Measurements from ENCODE around the gene SRSF12. TPM values are rescaled to one million over a fixed set of nuclear protein-coding genes. Genes with fewer than 3 reads are reported as not detected.
"Not testable (repeated sequence)": the region's sequence is repeated elsewhere in the genome, so short reads cannot be mapped to it uniquely, and the experiment has no call there.

Gene SRSF12
- total and polyA plus RNA-seq, 4 donors: 12.1 to 28.2 (median 27.2) TPM

DNA sequence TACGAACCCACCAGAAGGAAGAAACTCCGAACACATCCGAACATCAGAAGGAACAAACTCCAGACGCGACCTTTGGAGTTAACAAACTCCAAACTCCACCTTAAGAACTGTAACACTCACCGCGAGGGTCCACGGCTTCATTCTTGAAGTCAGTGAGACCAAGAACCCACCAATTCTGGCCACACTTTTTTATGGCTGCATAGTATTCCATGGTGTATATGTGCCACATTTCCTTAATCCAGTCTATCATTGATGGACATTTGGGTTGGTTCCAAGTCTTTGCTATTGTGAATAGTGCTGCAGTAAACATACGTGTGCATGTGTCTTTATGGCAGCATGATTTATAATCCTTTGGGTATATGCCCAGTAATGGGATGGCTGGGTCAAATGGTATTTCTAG, 51.8 kb downstream of the SRSF12 start:
- 100% methylated on average over 5 of the region's 9 CpGs for WGBS (ENCODE audit: insufficient coverage)
- H3K27ac ChIP-seq (ENCODE audit: low read depth, low read length); DNase-seq (ENCODE audit: low read depth in 4 of 6, low spot score in 6 of 6); H3K4me3 ChIP-seq (ENCODE audit: low read depth, low read length); H3K27me3 ChIP-seq (ENCODE audit: control insufficient read depth, insufficient read depth, low read length); H3K36me3 ChIP-seq (ENCODE audit: control insufficient read depth, insufficient read depth, low read length); H3K9me3 ChIP-seq (ENCODE audit: control insufficient read depth, insufficient read depth, low read length); H3K4me1 ChIP-seq (ENCODE audit: control insufficient read depth, insufficient read depth, low read length): not testable (repeated sequence)

DNA sequence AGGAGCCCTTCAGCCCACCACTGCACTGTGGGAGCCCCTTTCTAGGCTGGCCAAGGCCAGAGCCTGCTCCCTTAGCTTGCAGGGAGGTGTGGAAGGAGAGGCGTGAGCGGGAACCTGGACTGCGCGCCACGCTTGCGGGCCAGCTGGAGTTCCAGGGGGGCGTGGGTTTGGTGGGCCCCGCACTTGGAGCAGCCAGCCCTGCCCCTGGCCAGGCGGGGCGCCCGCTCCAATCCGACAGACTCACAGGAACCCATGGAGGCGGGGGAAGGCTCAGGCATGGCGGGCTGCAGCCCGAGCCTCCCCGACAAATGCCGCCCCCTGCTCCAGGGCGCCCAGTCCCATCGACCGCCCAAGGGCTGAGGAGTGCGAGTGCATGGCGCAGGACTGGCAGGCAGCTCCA, 52.9 kb downstream of the SRSF12 start:
- H3K36me3 ChIP-seq (ENCODE audit: control insufficient read depth, insufficient read depth, low read length); H3K27me3 ChIP-seq (ENCODE audit: control insufficient read depth, insufficient read depth, low read length); H3K4me1 ChIP-seq (ENCODE audit: control insufficient read depth, insufficient read depth, low read length); DNase-seq (ENCODE audit: low read depth in 4 of 6, low spot score in 6 of 6); H3K27ac ChIP-seq (ENCODE audit: low read depth, low read length); H3K9me3 ChIP-seq (ENCODE audit: control insufficient read depth, insufficient read depth, low read length); H3K4me3 ChIP-seq (ENCODE audit: low read depth, low read length): not testable (repeated sequence)
- WGBS (ENCODE audit: insufficient coverage): 97% methylated on average over 20 of the region's 22 CpGs

DNA sequence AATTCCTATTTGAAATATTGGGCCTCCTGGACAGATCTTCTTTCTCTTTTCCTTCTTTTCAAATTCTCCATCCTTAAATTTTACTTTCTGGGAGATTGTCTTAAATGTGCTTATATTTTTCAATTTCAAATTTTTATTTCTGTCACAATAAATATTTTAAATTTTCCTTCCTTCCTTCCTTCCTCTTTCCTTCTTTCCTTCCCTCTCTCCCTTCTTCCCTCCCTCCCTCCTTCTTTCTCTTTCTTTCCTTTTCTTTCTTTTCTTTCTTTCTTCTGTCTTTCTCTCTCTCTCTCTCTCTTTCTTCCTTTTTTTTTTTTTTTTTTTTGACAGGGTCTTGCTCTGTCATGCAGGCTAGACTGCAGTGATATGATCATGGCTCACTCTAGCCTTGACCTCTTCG, 54.0 kb downstream of the SRSF12 start:
- Histone ChIP-seq H3K27me3 (ENCODE audit: control insufficient read depth, insufficient read depth, low read length) (no peaks in the 10 kb centered on the region), H3K4me3 (ENCODE audit: low read depth, low read length) (no peak overlapping the region), H3K4me1 (ENCODE audit: control insufficient read depth, insufficient read depth, low read length) (no peaks in the 10 kb centered on the region), H3K36me3 (ENCODE audit: control insufficient read depth, insufficient read depth, low read length) (no peaks in the 10 kb centered on the region), H3K9me3 (ENCODE audit: control insufficient read depth, insufficient read depth, low read length) (no peaks in the 10 kb centered on the region), H3K27ac (ENCODE audit: low read depth, low read length) (no peak overlapping the region)
- DNase-seq (ENCODE audit: low read depth in 4 of 6, low spot score in 6 of 6): no peak
- WGBS (ENCODE audit: insufficient coverage): no CpG with 5 or more reads among the region's 1 CpG

DNA sequence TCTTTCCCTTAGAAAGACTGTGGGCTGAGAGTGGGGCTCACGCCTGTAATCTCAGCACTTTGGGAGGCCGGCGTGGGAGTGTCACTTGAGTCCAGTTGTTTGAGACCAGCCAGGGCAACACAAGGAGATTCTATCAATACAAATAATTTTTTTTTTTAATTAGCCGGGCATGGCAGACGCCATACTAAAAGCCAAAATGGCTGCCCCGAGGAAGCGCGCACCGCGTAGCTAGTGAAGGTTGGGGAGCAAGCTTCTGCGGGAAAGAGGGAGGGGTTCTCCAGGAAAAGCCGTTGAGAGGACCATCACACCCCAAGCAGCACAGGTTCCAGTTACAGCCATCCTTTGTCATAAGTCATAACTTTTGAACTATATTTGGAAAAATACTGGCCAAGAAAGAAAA, 58.6 kb downstream of the SRSF12 start:
- Histone ChIP-seq H3K9me3 (ENCODE audit: control insufficient read depth, insufficient read depth, low read length) (no peaks in the 10 kb centered on the region), H3K4me3 (ENCODE audit: low read depth, low read length) (no peak overlapping the region), H3K27me3 (ENCODE audit: control insufficient read depth, insufficient read depth, low read length) (no peaks in the 10 kb centered on the region), H3K36me3 (ENCODE audit: control insufficient read depth, insufficient read depth, low read length) (no peaks in the 10 kb centered on the region), H3K27ac (ENCODE audit: low read depth, low read length) (no peak overlapping the region), H3K4me1 (ENCODE audit: control insufficient read depth, insufficient read depth, low read length) (no peaks in the 10 kb centered on the region)
- 98% methylated on average over 8 of the region's 12 CpGs for WGBS (ENCODE audit: insufficient coverage)
- DNase-seq (ENCODE audit: low read depth in 4 of 6, low spot score in 6 of 6): no peak

DNA sequence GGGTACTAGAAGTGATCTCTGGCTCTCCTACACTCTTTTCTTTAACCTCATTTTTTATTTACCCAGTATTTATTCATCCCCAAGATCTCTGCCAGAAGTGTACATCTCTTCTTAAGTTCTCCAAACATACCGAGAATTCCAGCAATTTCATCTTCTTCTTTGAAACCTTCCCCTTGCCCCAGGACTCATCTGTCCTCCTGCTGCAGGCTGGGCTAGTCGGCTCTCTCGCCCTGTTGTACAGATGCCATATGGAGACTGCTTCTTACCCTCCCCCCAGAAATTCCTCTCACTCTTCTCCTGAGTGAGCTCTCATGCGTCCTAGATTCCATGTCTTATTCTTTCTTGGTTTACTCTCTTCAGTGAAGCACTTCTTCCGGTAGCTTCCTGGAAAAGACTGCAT, 59.2 kb downstream of the SRSF12 start:
- WGBS (ENCODE audit: insufficient coverage): 83% methylated on average over 3 of the region's 5 CpGs
- no peaks in the 10 kb centered on the region for H3K27me3 ChIP-seq (ENCODE audit: control insufficient read depth, insufficient read depth, low read length)
- H3K9me3 ChIP-seq (ENCODE audit: control insufficient read depth, insufficient read depth, low read length): no peaks in the 10 kb centered on the region
- no peaks in the 10 kb centered on the region for H3K36me3 ChIP-seq (ENCODE audit: control insufficient read depth, insufficient read depth, low read length)
- H3K4me1 ChIP-seq (ENCODE audit: control insufficient read depth, insufficient read depth, low read length): no peaks in the 10 kb centered on the region
- no peak for DNase-seq (ENCODE audit: low read depth in 4 of 6, low spot score in 6 of 6)
- H3K27ac ChIP-seq (ENCODE audit: low read depth, low read length): no peak overlapping the region
- no peak overlapping the region for H3K4me3 ChIP-seq (ENCODE audit: low read depth, low read length)

DNA sequence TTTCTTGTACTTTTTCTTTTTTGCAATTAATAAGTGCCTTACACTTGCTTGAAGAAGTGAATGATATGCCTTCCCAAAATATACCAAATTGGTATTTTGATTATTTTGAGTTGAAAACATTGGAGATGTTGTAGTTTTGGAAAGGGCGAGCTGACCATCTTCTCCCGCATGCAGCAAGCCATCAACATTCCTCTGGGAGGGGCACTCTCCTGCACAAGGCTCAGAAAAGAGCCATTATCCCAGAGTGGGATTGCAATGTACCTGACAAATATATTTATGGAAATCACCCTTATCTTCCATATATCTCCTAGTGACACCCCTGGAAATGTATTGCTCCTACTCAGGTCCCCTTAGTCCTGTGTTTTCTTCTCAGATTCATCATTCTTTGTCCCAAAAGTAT, 60.1 kb downstream of the SRSF12 start:
- Histone ChIP-seq H3K27ac (ENCODE audit: low read depth, low read length) (no peak overlapping the region), H3K36me3 (ENCODE audit: control insufficient read depth, insufficient read depth, low read length) (no peaks in the 10 kb centered on the region), H3K4me3 (ENCODE audit: low read depth, low read length) (no peak overlapping the region), H3K4me1 (ENCODE audit: control insufficient read depth, insufficient read depth, low read length) (no peaks in the 10 kb centered on the region), H3K27me3 (ENCODE audit: control insufficient read depth, insufficient read depth, low read length) (no peaks in the 10 kb centered on the region), H3K9me3 (ENCODE audit: control insufficient read depth, insufficient read depth, low read length) (no peaks in the 10 kb centered on the region)
- WGBS (ENCODE audit: insufficient coverage): no CpG with 5 or more reads among the region's 2 CpGs
- no peak for DNase-seq (ENCODE audit: low read depth in 4 of 6, low spot score in 6 of 6)

DNA sequence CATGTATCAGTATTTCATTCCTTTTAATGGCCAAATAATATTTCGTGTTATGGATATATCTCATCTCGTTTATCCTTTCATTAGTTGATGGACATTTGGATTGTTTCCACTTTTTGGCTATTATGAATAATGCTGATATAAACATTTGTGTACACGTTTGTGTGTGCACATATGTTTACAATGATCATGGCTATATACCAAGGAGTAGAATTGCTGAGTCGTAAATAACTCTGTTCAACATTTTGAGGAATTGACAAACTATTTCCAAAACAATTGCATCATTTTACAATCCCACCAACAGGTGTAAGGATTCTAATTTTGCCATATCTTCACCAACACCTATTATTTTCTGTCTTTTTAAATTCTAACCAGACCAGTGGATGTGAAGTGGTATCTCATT, 63.7 kb downstream of the SRSF12 start:
- no peak for DNase-seq (ENCODE audit: low read depth in 4 of 6, low spot score in 6 of 6)
- H3K27me3 ChIP-seq (ENCODE audit: control insufficient read depth, insufficient read depth, low read length): no peaks in the 10 kb centered on the region
- no peaks in the 10 kb centered on the region for H3K9me3 ChIP-seq (ENCODE audit: control insufficient read depth, insufficient read depth, low read length)
- H3K4me3 ChIP-seq (ENCODE audit: low read depth, low read length): no peak overlapping the region
- 100% methylated on average over 1 of the region's 4 CpGs for WGBS (ENCODE audit: insufficient coverage)
- H3K4me1 ChIP-seq (ENCODE audit: control insufficient read depth, insufficient read depth, low read length): no peaks in the 10 kb centered on the region
- no peak overlapping the region for H3K27ac ChIP-seq (ENCODE audit: low read depth, low read length)
- H3K36me3 ChIP-seq (ENCODE audit: control insufficient read depth, insufficient read depth, low read length): no peaks in the 10 kb centered on the region

DNA sequence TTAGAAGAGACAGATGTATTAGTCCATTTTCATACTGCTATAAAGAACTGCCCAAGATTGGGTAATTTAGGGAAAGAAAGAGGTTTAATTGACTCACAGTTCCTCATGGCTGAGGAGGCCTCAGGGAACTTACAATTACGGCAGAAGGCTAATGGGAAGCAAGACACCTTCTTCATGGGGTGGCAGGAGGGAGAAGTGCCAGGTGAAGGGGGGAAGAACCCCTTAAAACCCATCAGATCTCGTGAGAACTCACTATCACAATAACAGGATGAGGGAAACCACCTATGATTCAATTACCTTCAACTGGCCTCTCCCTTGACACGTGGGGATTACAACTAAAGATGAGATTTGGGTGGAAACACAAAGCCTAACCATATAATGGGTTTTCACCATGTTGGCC, 66.2 kb downstream of the SRSF12 start:
- no CpG with 5 or more reads among the region's 3 CpGs for WGBS (ENCODE audit: insufficient coverage)
- no peak overlapping the region for H3K27ac ChIP-seq (ENCODE audit: low read depth, low read length)
- DNase-seq (ENCODE audit: low read depth in 4 of 6, low spot score in 6 of 6): no peak
- no peak overlapping the region for H3K4me3 ChIP-seq (ENCODE audit: low read depth, low read length)
- no peaks in the 10 kb centered on the region for H3K27me3 ChIP-seq (ENCODE audit: control insufficient read depth, insufficient read depth, low read length)
- H3K4me1 ChIP-seq (ENCODE audit: control insufficient read depth, insufficient read depth, low read length): no peaks in the 10 kb centered on the region
- no peaks in the 10 kb centered on the region for H3K36me3 ChIP-seq (ENCODE audit: control insufficient read depth, insufficient read depth, low read length)
- H3K9me3 ChIP-seq (ENCODE audit: control insufficient read depth, insufficient read depth, low read length): no peaks in the 10 kb centered on the region

DNA sequence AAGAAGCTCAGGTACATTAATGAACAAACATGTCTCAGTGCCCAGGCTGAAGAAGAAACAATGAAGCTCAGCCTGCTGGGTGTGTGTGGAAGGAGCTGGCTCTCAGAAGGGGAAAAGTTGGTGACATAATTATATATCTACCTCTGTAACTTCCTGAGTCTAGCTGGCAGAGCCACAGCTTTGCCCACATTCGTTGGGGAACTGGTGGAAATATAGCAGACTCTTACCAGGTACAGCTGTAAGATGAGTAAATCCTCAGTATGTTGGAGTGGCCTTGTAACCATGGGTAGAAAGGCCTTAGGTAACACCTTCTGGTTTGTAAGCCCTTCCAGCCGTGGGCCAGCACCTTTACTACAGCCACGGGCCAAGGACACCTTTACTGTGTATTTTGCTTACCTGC, 67.2 kb downstream of the SRSF12 start:
- H3K9me3 ChIP-seq (ENCODE audit: control insufficient read depth, insufficient read depth, low read length): no peaks in the 10 kb centered on the region
- H3K27ac ChIP-seq (ENCODE audit: low read depth, low read length): no peak overlapping the region
- no peaks in the 10 kb centered on the region for H3K36me3 ChIP-seq (ENCODE audit: control insufficient read depth, insufficient read depth, low read length)
- WGBS (ENCODE audit: insufficient coverage): 73% methylated on average over 3 of the region's 3 CpGs
- no peak overlapping the region for H3K4me3 ChIP-seq (ENCODE audit: low read depth, low read length)
- no peaks in the 10 kb centered on the region for H3K4me1 ChIP-seq (ENCODE audit: control insufficient read depth, insufficient read depth, low read length)
- no peaks in the 10 kb centered on the region for H3K27me3 ChIP-seq (ENCODE audit: control insufficient read depth, insufficient read depth, low read length)
- no peak for DNase-seq (ENCODE audit: low read depth in 4 of 6, low spot score in 6 of 6)

DNA sequence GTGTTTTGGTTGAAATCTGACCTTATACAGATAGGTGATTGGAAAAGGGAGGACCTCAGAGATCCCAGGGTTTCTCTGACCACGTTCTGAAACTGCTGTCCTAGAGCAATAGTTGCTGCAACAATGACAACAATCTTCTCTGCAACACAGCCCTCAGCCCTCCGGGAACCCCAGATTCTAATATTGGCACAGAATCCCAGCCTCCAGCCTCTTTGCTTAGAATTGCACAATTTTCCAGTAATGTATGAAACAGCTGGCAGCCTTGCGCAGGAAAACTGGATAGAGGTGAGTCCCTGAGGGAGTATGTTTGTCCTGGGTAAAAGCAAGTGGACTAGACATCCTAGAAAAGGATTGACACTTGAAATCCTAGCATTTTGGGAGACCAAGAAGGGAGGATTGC, 67.7 kb downstream of the SRSF12 start:
- H3K36me3 ChIP-seq (ENCODE audit: control insufficient read depth, insufficient read depth, low read length): no peaks in the 10 kb centered on the region
- H3K27me3 ChIP-seq (ENCODE audit: control insufficient read depth, insufficient read depth, low read length): no peaks in the 10 kb centered on the region
- H3K4me3 ChIP-seq (ENCODE audit: low read depth, low read length): no peak overlapping the region
- WGBS (ENCODE audit: insufficient coverage): 88% methylated on average over 1 of the region's 3 CpGs
- H3K4me1 ChIP-seq (ENCODE audit: control insufficient read depth, insufficient read depth, low read length): no peaks in the 10 kb centered on the region
- no peak overlapping the region for H3K27ac ChIP-seq (ENCODE audit: low read depth, low read length)
- no peaks in the 10 kb centered on the region for H3K9me3 ChIP-seq (ENCODE audit: control insufficient read depth, insufficient read depth, low read length)
- DNase-seq (ENCODE audit: low read depth in 4 of 6, low spot score in 6 of 6): no peak
